ENCODE results near the gene ESPNL.

GRCh38 chr2:238105506-238106338 lies 5.6 kb downstream of the ESPNL start:
- TF ChIP-seq CTCF (IDR thresholded peaks at IDR 0.05), result no peak
- TF ChIP-seq POLR2A (IDR thresholded peaks at IDR 0.05; ENCODE audit: low read depth), result no peak

Measured in esophagus muscularis mucosa (tissue), 3 donors.